ENCODE data around the gene YIPF6. TPM values are rescaled to one million over a fixed set of nuclear protein-coding genes. Genes with fewer than 3 reads are reported as not detected.

YIPF6 gene
- total and polyA plus RNA-seq, 10 donors: 3.0 to 31.3 (median 25.8) TPM

DNA sequence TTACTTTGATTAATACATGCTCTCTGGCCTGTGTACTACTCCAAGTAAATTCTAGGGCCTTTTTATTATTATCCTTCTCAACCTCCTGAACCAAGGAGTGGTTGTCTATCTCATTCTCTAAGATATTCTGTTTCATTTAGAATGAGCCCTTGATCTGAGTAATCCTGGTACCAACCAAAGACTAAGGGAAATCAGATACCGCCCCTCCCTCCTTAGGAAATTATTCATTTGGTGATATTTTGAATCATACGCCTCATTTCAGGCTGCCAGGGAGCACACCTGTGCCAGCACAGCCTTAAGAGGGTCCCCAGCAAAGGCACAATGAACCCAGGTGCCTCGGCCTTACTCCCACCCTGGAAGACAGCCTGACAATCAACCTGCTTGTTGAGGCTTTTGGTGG is 75.4 kb downstream of the YIPF6 start:
- intact Hi-C loops (cut with DNase I; ENCODE audit: low total_unique reads): no loop called here
- no peaks in the 10 kb centered on the region for H3K9me3 ChIP-seq
- TF ChIP-seq POLR2A (IDR thresholded peaks at IDR 0.05) (no peak), POLR2AphosphoS5 (IDR thresholded peaks at IDR 0.05) (no peak)
- TF ChIP-seq, protein P1, sequence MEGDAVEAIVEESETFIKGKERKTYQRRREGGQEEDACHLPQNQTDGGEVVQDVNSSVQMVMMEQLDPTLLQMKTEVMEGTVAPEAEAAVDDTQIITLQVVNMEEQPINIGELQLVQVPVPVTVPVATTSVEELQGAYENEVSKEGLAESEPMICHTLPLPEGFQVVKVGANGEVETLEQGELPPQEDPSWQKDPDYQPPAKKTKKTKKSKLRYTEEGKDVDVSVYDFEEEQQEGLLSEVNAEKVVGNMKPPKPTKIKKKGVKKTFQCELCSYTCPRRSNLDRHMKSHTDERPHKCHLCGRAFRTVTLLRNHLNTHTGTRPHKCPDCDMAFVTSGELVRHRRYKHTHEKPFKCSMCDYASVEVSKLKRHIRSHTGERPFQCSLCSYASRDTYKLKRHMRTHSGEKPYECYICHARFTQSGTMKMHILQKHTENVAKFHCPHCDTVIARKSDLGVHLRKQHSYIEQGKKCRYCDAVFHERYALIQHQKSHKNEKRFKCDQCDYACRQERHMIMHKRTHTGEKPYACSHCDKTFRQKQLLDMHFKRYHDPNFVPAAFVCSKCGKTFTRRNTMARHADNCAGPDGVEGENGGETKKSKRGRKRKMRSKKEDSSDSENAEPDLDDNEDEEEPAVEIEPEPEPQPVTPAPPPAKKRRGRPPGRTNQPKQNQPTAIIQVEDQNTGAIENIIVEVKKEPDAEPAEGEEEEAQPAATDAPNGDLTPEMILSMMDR (IDR thresholded peaks at IDR 0.05 in 8 of 11, conservative IDR thresholded peaks at IDR 0.05 in 3 of 11): no peak
- H3K36me3 ChIP-seq: no peaks in the 10 kb centered on the region
- H3K4me1 ChIP-seq: no peaks in the 10 kb centered on the region
- WGBS, 5 donors: 59 to 91% (median 80%) methylated on average over 3 of the region's 3 CpGs
- no peak for DNase-seq
- no peak overlapping the region for H3K27ac ChIP-seq
- H3K4me3 ChIP-seq: no peak overlapping the region
- H3K27me3 ChIP-seq (replicated peaks in 1 of 7): no peaks in the 10 kb centered on the region

DNA sequence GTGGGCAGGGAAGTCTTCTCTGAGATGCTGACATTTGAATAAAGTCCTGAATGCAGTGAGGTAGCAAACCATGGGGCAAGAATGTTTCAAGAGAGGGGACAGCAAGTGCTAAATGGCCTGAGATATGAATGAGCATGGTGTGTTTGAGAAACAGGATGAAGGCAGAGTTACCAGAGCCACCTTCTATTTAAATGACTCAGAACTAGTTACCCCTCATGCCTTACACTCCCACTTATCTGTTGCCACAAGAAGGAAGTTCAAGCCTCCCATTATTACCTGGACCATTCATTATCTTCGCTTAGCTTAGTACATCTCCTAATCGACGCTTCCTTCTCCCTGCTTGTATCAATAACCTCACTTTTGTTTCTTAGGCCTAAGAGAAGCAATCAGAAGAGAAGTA is 81.0 kb downstream of the YIPF6 start:
- Histone ChIP-seq H3K27ac (no peak overlapping the region), H3K9me3 (no peaks in the 10 kb centered on the region), H3K4me1 (no peaks in the 10 kb centered on the region), H3K4me3 (no peak overlapping the region), H3K27me3 (replicated peaks in 1 of 7) (no peaks in the 10 kb centered on the region), H3K36me3 (no peaks in the 10 kb centered on the region)
- TF ChIP-seq, protein P1 (IDR thresholded peaks at IDR 0.05 in 8 of 11, conservative IDR thresholded peaks at IDR 0.05 in 3 of 11): no peak
- no peak for TF ChIP-seq POLR2A (IDR thresholded peaks at IDR 0.05)
- no peak for DNase-seq
- 77 to 90% (median 82%) methylated on average over 3 of the region's 3 CpGs for WGBS, 5 donors
- intact Hi-C loops (cut with DNase I; ENCODE audit: low total_unique reads): no loop called here

DNA sequence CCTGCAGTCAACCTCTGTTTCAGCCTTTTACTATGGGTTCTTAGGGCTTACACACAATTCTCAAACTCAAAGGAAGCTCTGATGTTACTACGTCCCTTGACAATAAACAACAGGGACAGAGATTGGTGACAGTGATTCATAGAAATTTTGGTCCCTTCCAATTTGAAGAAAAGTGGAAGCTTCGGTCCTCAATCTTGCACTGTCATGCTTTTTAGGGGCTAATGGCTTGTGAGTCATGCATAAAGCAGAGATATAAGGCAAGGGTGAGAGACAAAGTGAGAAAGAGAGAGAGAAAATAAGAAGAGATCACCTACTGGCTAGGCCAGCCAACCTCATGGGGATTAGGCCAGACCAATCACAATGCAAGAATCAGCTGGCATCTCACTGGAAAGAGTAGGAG is 85.4 kb downstream of the YIPF6 start:
- DNase-seq: no peak
- WGBS, 5 donors: 61 to 90% (median 74%) methylated on average over 2 of the region's 2 CpGs

More for the DNA sequence above, 85.4 kb downstream of the YIPF6 start:
- Histone ChIP-seq H3K4me1 (no peaks in the 10 kb centered on the region), H3K36me3 (no peaks in the 10 kb centered on the region), H3K4me3 (no peak overlapping the region), H3K9me3 (peaks cover 0 to 13% (median 0%) of the 10 kb centered on the region in 8 donors), H3K27me3 (replicated peaks in 1 of 7) (no peaks in the 10 kb centered on the region), H3K27ac (no peak overlapping the region)
- no peak for TF ChIP-seq POLR2A (IDR thresholded peaks at IDR 0.05)
- TF ChIP-seq, protein P1 (IDR thresholded peaks at IDR 0.05 in 8 of 11, conservative IDR thresholded peaks at IDR 0.05 in 3 of 11): no peak
- TF ChIP-seq POLR2AphosphoS5 (IDR thresholded peaks at IDR 0.05): no peak
- intact Hi-C loops (cut with DNase I; ENCODE audit: low total_unique reads): no loop called here

Small RNAs within 50 kb of the gene (small RNA-seq; reads per million reads assigned to genes)
- 0 reads per million in 4 donors for gene RNU6-245P

Other genes starting within 250 kb of the YIPF6 start
- gene OPHN1, start 65.6 kb upstream of the YIPF6 start, total RNA-seq: 1 to 10 TPM; 2.5 to 4.6 (median 3.3) TPM
- gene OPHN1, start 65.6 kb upstream of the YIPF6 start, polyA plus RNA-seq: under 1 TPM; 0.20 to 0.45 (median 0.26) TPM
- 10 to 100 TPM; 16.5 to 35.2 (median 26.8) TPM for gene STARD8, start 148.6 kb downstream of the YIPF6 start, total RNA-seq
- gene STARD8, start 148.6 kb downstream of the YIPF6 start, polyA plus RNA-seq: 1 to 10 TPM; 1.9 to 5.6 (median 2.1) TPM